Caco-2 (cell line): Measurements from ENCODE around the gene ASTN2. TPM values are rescaled to one million over a fixed set of nuclear protein-coding genes. Genes with fewer than 3 reads are reported as not detected.

Source experiments
- BruUV-seq: library from RNA; stranded (reverse); fragments of 400-500 nt; replicated peaks from 2 replicates; lab custom pipeline; 2021; lab: Mats Ljungman, UMichigan
- CTCF ChIA-PET: fragments of 300-600 bp; sonication (Branson Sonifier 250); formaldehyde crosslinking; loops from one replicate; lab custom pipeline; 2022; ENCODE audit warnings: antibody characterized with exemption; lab: Charles Lee
- POLR2A ChIA-PET: fragments of 300-600 bp; sonication (Branson Sonifier 250); formaldehyde crosslinking; loops from one replicate; lab custom pipeline; 2022; ENCODE audit warnings: antibody characterized with exemption; lab: Charles Lee
- DNase-seq, 2 experiments: peaks; one replicate each; pipeline versions ENCODE4 v3.0.0 to v3.0.0-alpha.2; 2020 to 2022
- H3K27me3 ChIP-seq: replicated peaks from 2 replicates; pipeline ENCODE4 v1.6.0; 2011; ENCODE audit warnings: low read length; ENCODE audit not compliant: control insufficient read depth, insufficient read depth
- H3K36me3 ChIP-seq: 2 replicates; pipeline ENCODE4 v1.5.1; 2011; ENCODE audit warnings: low read length; ENCODE audit not compliant: control insufficient read depth, insufficient read depth
- H3K4me1 ChIP-seq: fragments of 250-450 bp; sonication (Bioruptor Pico); 2 replicates; pipeline ENCODE4 v1.5.1; 2020; ENCODE audit warnings: mild to moderate bottlenecking
- H3K4me3 ChIP-seq: 2 replicates; pipeline ENCODE4 v1.5.1; 2011; ENCODE audit warnings: low read depth, mild to moderate bottlenecking, control low read depth, low read length
- H3K9me3 ChIP-seq: fragments of 250-450 bp; sonication (Bioruptor Pico); 2 replicates; pipeline ENCODE4 v1.5.1; 2020; ENCODE audit warnings: mild to moderate bottlenecking, moderate library complexity
- H3K27ac Mint-ChIP-seq: one replicate; pipeline ENCODE4 v1.8.0; 2022; ENCODE audit warnings: mixed read lengths; ENCODE audit not compliant: unreplicated experiment
- H3K27me3 Mint-ChIP-seq: one replicate; pipeline ENCODE4 v1.8.0; 2022; ENCODE audit warnings: mixed read lengths; ENCODE audit not compliant: insufficient read depth, unreplicated experiment
- H3K36me3 Mint-ChIP-seq: one replicate; pipeline ENCODE4 v1.8.0; 2022; ENCODE audit warnings: mild to moderate bottlenecking, mixed read lengths; ENCODE audit not compliant: insufficient read depth, unreplicated experiment
- H3K4me1 Mint-ChIP-seq: one replicate; pipeline ENCODE4 v1.8.0; 2022; ENCODE audit warnings: low read depth, mixed read lengths; ENCODE audit not compliant: unreplicated experiment
- H3K4me3 Mint-ChIP-seq: one replicate; pipeline ENCODE4 v1.8.0; 2022; ENCODE audit warnings: mild to moderate bottlenecking, moderate library complexity, mixed read lengths; ENCODE audit not compliant: unreplicated experiment
- H3K9me3 Mint-ChIP-seq: one replicate; pipeline ENCODE4 v1.8.0; 2022; ENCODE audit warnings: mixed read lengths; ENCODE audit not compliant: unreplicated experiment
- intact Hi-C: fragments of 100-400 bp; cut with micrococcal nuclease; formaldehyde crosslinking; loops from one replicate; pipeline ENCODE4 v1.10.0; 2022; ENCODE audit not compliant: unreplicated experiment
- total RNA-seq: library from RNA; stranded (reverse); gene quantifications from 2 replicates; pipeline ENCODE4 v1.2.3, GENCODE V29; 2022
- TF ChIP-seq, protein P1 (sequence below), 2 experiments: fragments of 200-600 bp in 1 of 2; IDR thresholded peaks; 1 replicate in 1 of 2; 2 replicates in 1 of 2; pipeline versions ENCODE4 v1.5.1 to v1.8.0; 2011 to 2022; ENCODE audit warnings: antibody characterized with exemption in 1 of 2, control low read depth in 1 of 2, inconsistent platforms in 1 of 2, low read depth in 1 of 2, low read length in 1 of 2, mild to moderate bottlenecking in 1 of 2, moderate library complexity in 1 of 2; ENCODE audit not compliant: insufficient read depth in 1 of 2, severe bottlenecking in 1 of 2, unreplicated experiment in 1 of 2

ASTN2 gene
- total RNA-seq, 1 experiment from 2014 or later = 12.7 TPM

DNA sequence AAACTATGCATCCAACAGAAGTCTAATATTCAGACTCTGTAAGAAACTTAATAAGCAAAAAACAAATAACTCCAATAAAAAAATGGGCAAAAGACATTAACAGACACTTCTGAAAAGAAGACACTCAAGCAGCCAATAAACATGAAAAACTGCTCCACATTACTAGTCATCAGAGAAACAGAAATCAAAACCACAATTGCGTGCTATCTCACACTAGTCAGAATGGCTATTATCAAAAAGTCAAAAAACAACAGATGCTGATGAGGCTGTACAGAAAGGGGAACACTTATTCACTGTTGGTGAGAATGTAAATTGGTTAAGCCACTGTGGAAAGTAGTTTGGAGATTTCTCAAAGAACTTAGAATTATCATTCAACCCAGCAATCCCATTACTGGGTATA, 829.0 kb downstream of the ASTN2 start:
- ChIA-PET POLR2A (no interaction called here), CTCF (no interaction called here)
- no TSS peak for BruUV-seq
- peaks cover 7% of the 10 kb centered on the region for H3K4me1 Mint-ChIP-seq
- no peaks in the 10 kb centered on the region for H3K27me3 ChIP-seq
- no peak overlapping the region for H3K4me3 ChIP-seq
- H3K27me3 Mint-ChIP-seq = no peaks in the 10 kb centered on the region
- H3K36me3 Mint-ChIP-seq = no peaks in the 10 kb centered on the region
- peaks cover 13% of the 10 kb centered on the region for H3K9me3 Mint-ChIP-seq
- DNase-seq = no peak
- H3K4me3 Mint-ChIP-seq = no peak overlapping the region
- H3K27ac Mint-ChIP-seq = no peak overlapping the region
- intact Hi-C loops = no loop called here
- H3K36me3 ChIP-seq = no peaks in the 10 kb centered on the region; the same call in none of the 2 replicates
- H3K9me3 ChIP-seq = peaks cover 10% of the 10 kb centered on the region
- TF ChIP-seq, protein P1, sequence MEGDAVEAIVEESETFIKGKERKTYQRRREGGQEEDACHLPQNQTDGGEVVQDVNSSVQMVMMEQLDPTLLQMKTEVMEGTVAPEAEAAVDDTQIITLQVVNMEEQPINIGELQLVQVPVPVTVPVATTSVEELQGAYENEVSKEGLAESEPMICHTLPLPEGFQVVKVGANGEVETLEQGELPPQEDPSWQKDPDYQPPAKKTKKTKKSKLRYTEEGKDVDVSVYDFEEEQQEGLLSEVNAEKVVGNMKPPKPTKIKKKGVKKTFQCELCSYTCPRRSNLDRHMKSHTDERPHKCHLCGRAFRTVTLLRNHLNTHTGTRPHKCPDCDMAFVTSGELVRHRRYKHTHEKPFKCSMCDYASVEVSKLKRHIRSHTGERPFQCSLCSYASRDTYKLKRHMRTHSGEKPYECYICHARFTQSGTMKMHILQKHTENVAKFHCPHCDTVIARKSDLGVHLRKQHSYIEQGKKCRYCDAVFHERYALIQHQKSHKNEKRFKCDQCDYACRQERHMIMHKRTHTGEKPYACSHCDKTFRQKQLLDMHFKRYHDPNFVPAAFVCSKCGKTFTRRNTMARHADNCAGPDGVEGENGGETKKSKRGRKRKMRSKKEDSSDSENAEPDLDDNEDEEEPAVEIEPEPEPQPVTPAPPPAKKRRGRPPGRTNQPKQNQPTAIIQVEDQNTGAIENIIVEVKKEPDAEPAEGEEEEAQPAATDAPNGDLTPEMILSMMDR (IDR thresholded peaks at IDR 0.05; ENCODE audit: insufficient read depth in 1 of 2, low read depth in 1 of 2, low read length in 1 of 2, severe bottlenecking in 1 of 2, unreplicated experiment in 1 of 2) = no peak
- H3K4me1 ChIP-seq = peaks cover 26% of the 10 kb centered on the region

DNA sequence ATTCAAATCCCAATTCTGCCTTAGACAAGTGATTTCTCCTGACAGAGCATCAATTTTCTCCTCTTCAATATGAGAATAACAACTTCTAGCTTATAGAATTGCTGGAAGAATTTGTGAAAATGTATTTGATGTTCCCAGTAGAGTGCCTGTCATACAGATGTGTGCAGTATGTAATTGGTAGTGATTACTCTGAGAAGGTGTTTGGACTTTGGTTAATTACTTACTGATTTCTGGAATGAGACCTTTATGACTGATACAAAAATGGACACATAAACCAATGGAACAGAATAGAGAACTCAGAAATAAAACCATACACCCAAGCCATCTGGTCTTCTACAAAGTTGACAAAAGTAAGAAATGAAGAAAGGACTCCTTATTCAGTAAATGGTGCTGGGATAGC, 829.7 kb downstream of the ASTN2 start:
- Histone ChIP-seq H3K4me3 (no peak overlapping the region), H3K9me3 (peaks cover 10% of the 10 kb centered on the region), H3K27me3 (no peaks in the 10 kb centered on the region), H3K4me1 (peaks cover 26% of the 10 kb centered on the region), H3K36me3 (no peaks in the 10 kb centered on the region; the same call in none of the 2 replicates)
- no peak for DNase-seq
- H3K4me1 Mint-ChIP-seq = peaks cover 7% of the 10 kb centered on the region
- ChIA-PET CTCF (no interaction called here), POLR2A (no interaction called here)
- intact Hi-C loops = no loop called here
- H3K9me3 Mint-ChIP-seq = peaks cover 13% of the 10 kb centered on the region
- no peak overlapping the region for H3K27ac Mint-ChIP-seq
- no peak overlapping the region for H3K4me3 Mint-ChIP-seq
- no peaks in the 10 kb centered on the region for H3K27me3 Mint-ChIP-seq
- TF ChIP-seq, protein P1 (IDR thresholded peaks at IDR 0.05; ENCODE audit: insufficient read depth in 1 of 2, low read depth in 1 of 2, low read length in 1 of 2, severe bottlenecking in 1 of 2, unreplicated experiment in 1 of 2) = no peak
- no peaks in the 10 kb centered on the region for H3K36me3 Mint-ChIP-seq
- BruUV-seq = no TSS peak

DNA sequence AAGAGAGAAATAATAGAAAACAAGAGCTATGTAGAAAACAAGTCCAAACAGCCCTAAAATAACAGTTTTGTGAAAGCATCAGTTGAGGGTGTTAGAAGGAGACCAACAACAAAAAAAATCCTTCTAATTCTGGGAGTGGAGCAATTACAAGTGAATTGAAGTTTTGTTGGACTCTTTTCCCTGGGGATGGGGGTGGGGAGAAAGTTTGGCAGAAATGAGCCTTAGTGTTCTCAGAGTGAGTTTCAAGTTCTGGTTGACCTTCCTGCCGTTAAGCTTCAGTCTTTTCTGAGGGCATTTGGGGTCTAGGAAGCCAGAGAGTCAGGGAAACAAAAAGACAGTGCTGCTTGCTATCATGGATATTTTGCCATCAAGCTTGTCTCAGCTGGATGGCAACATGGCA, 834.0 kb downstream of the ASTN2 start:
- no peak overlapping the region for H3K27ac Mint-ChIP-seq
- H3K4me3 ChIP-seq = no peak overlapping the region
- H3K27me3 ChIP-seq = no peaks in the 10 kb centered on the region
- H3K36me3 Mint-ChIP-seq = no peaks in the 10 kb centered on the region
- H3K4me1 ChIP-seq = peaks cover 31% of the 10 kb centered on the region
- H3K4me1 Mint-ChIP-seq = peaks cover 11% of the 10 kb centered on the region
- no peak for DNase-seq
- H3K36me3 ChIP-seq = no peaks in the 10 kb centered on the region; the same call in 1 of the 2 replicates
- H3K9me3 ChIP-seq = no peaks in the 10 kb centered on the region
- H3K4me3 Mint-ChIP-seq = no peak overlapping the region
- ChIA-PET CTCF (no interaction called here), POLR2A (no interaction called here)
- no TSS peak for BruUV-seq
- H3K27me3 Mint-ChIP-seq = no peaks in the 10 kb centered on the region
- intact Hi-C loops = no loop called here
- no peaks in the 10 kb centered on the region for H3K9me3 Mint-ChIP-seq
- TF ChIP-seq, protein P1 (IDR thresholded peaks at IDR 0.05; ENCODE audit: insufficient read depth in 1 of 2, low read depth in 1 of 2, low read length in 1 of 2, severe bottlenecking in 1 of 2, unreplicated experiment in 1 of 2) = no peak
